ENCODE measurements around the gene ZACN.

Gene ZACN

GRCh38 chr17:76083536-76084182 is 4.7 kb downstream of the ZACN start:
- DNase-seq = no peak

GRCh38 chr17:76085066-76085730 is 6.2 kb downstream of the ZACN start:
- DNase-seq = no peak

GRCh38 chr17:76085731-76086366 is 6.9 kb downstream of the ZACN start:
- no peak for DNase-seq

- DNase-seq = no peak
Observed at GRCh38 chr17:76086384-76086783, 7.4 kb downstream of the ZACN start.

GRCh38 chr17:76087531-76087930 is 8.5 kb downstream of the ZACN start:
- no peak for DNase-seq

GRCh38 chr17:76088041-76088867 is 9.3 kb downstream of the ZACN start:
- no peak for DNase-seq

GRCh38 chr17:76088868-76089576 is 10.0 kb downstream of the ZACN start:
- DNase-seq = no peak

- no peak for DNase-seq
Observed at GRCh38 chr17:76089680-76090516, 10.9 kb downstream of the ZACN start.

- DNase-seq = no peak
Observed at GRCh38 chr17:76090517-76091129, 11.6 kb downstream of the ZACN start.

- no peak for DNase-seq
Observed at GRCh38 chr17:76091526-76092286, 12.7 kb downstream of the ZACN start.

GRCh38 chr17:76092526-76093413 is 13.8 kb downstream of the ZACN start:
- DNase-seq = no peak

- DNase-seq = no peak
Observed at GRCh38 chr17:76094046-76094445, 15.1 kb downstream of the ZACN start.

- DNase-seq = no peak
Observed at GRCh38 chr17:76095943-76096342, 17.0 kb downstream of the ZACN start.

GRCh38 chr17:76097716-76098295 is 18.8 kb downstream of the ZACN start:
- DNase-seq = no peak

GRCh38 chr17:76102944-76103273 is 23.9 kb downstream of the ZACN start:
- no peak for DNase-seq

- peak; percentile 90 to 91 for DNase-seq
Observed at GRCh38 chr17:76103274-76104139, 24.5 kb downstream of the ZACN start, which contains the start of gene EXOC7. Gene EXOC7, minus strand, starts transcription at chr17:76103787. Its CDS starts 95 bp downstream, at chr17:76103692.

- no peak for DNase-seq
Observed at GRCh38 chr17:76104140-76104895, 25.3 kb downstream of the ZACN start.

Data from activated CD4-positive, alpha-beta T cell treated with anti-CD3 and anti-CD28 coated beads for 4 hours (primary cell).